Progenitor cell of endocrine pancreas (in vitro differentiated cells): ENCODE results near the gene C12orf43. TPM values are rescaled to one million over a fixed set of nuclear protein-coding genes. Genes with fewer than 3 reads are reported as not detected.
A peak's percentile ranks its signal among the peaks of the same experiment; 100 is the strongest.

ENCODE experiments used
- DNase-seq: peaks from one replicate; pipeline ENCODE4 v3.0.0; 2021; ENCODE audit warnings: low spot score; ENCODE audit not compliant: unreplicated experiment
- H3K27ac Mint-ChIP-seq: 2 replicates; pipeline ENCODE4 v1.8.0; 2021; ENCODE audit warnings: mild to moderate bottlenecking, moderate library complexity, mixed read lengths
- H3K27me3 Mint-ChIP-seq: 2 replicates; pipeline ENCODE4 v1.8.0; 2021; ENCODE audit warnings: mixed read lengths
- H3K36me3 Mint-ChIP-seq: 2 replicates; pipeline ENCODE4 v1.8.0; 2022; ENCODE audit warnings: mixed read lengths; ENCODE audit not compliant: insufficient read depth
- H3K4me1 Mint-ChIP-seq: 2 replicates; pipeline ENCODE4 v1.8.0; 2021; ENCODE audit warnings: low read depth, mixed read lengths
- H3K4me3 Mint-ChIP-seq: 2 replicates; pipeline ENCODE4 v1.8.0; 2021; ENCODE audit warnings: low read depth, mild to moderate bottlenecking, moderate library complexity, mixed read lengths
- H3K9me3 Mint-ChIP-seq: 2 replicates; pipeline ENCODE4 v1.8.0; 2021; ENCODE audit warnings: low read depth, mixed read lengths
- CTCF ChIP-seq: fragments of 200-600 bp; sonication (generic); IDR thresholded peaks from one replicate; pipeline ENCODE4 v1.5.0; 2021; ENCODE audit warnings: antibody characterized with exemption, mild to moderate bottlenecking; ENCODE audit not compliant: unreplicated experiment
- total RNA-seq: library from RNA; stranded (reverse); gene quantifications from 2 replicates; pipeline ENCODE4 v1.2.1, GENCODE V29; 2021

The C12orf43 gene
- total RNA-seq, 1 donor from 2014 or later = 17.2 TPM

GRCh38 chr12:121025442-121026226 is 9.3 kb upstream of the C12orf43 start:
- no peak for DNase-seq
- Mint-ChIP-seq H3K9me3 (no peaks in the 10 kb centered on the region), H3K27ac (peak overlapping the region; percentile 62), H3K4me3 (no peak overlapping the region), H3K36me3 (no peaks in the 10 kb centered on the region), H3K4me1 (peaks cover 6% of the 10 kb centered on the region), H3K27me3 (peaks cover 9% of the 10 kb centered on the region)
- no peak for TF ChIP-seq CTCF

- H3K4me3 Mint-ChIP-seq = no peak overlapping the region
- no peak overlapping the region for H3K27ac Mint-ChIP-seq
- peaks cover 9% of the 10 kb centered on the region for H3K27me3 Mint-ChIP-seq
- H3K36me3 Mint-ChIP-seq = no peaks in the 10 kb centered on the region
- peaks cover 6% of the 10 kb centered on the region for H3K4me1 Mint-ChIP-seq
- H3K9me3 Mint-ChIP-seq = no peaks in the 10 kb centered on the region
- no peak for TF ChIP-seq CTCF
- no peak for DNase-seq
Measured at GRCh38 chr12:121023799-121024198, 7.5 kb upstream of the C12orf43 start.

- TF ChIP-seq CTCF = no peak
- Mint-ChIP-seq H3K27ac (peak overlapping the region; percentile 15), H3K4me3 (no peak overlapping the region), H3K4me1 (peaks cover 6% of the 10 kb centered on the region), H3K27me3 (peaks cover 6% of the 10 kb centered on the region), H3K9me3 (no peaks in the 10 kb centered on the region), H3K36me3 (no peaks in the 10 kb centered on the region)
- no peak for DNase-seq
Measured at GRCh38 chr12:121022713-121023112, 6.4 kb upstream of the C12orf43 start.

- no peak for TF ChIP-seq CTCF
- Mint-ChIP-seq H3K4me3 (no peak overlapping the region), H3K4me1 (peaks cover 6% of the 10 kb centered on the region), H3K36me3 (no peaks in the 10 kb centered on the region), H3K27ac (no peak overlapping the region), H3K9me3 (no peaks in the 10 kb centered on the region), H3K27me3 (peaks cover 3% of the 10 kb centered on the region)
- DNase-seq = no peak
Measured at GRCh38 chr12:121021754-121022153, 5.5 kb upstream of the C12orf43 start.

- no peak for DNase-seq
- Mint-ChIP-seq H3K4me1 (peaks cover 8% of the 10 kb centered on the region), H3K27ac (no peak overlapping the region), H3K27me3 (peaks cover 3% of the 10 kb centered on the region), H3K36me3 (no peaks in the 10 kb centered on the region), H3K9me3 (no peaks in the 10 kb centered on the region), H3K4me3 (no peak overlapping the region)
- TF ChIP-seq CTCF = no peak
Measured at GRCh38 chr12:121018860-121019617, 2.8 kb upstream of the C12orf43 start.
